A549 (cell line): ENCODE measurements around the gene DEPDC5. TPM values are rescaled to one million over a fixed set of nuclear protein-coding genes. Genes with fewer than 3 reads are reported as not detected.
"Not testable (repeated sequence)": the region's sequence is repeated elsewhere in the genome, so short reads cannot be mapped to it uniquely, and the experiment has no call there.

Source experiments
- ATAC-seq, 2 experiments: fragments of 200-7000 bp in 1 of 2; fragments of >200 bp in 1 of 2; cut with Nextera tagmentation in 1 of 2; cut with Tn5 transposase in 1 of 2; 3 replicates each; pipeline versions ENCODE4 v1.8.0 to v1.9.1; 2018 to 2020; ENCODE audit warnings: mild to moderate bottlenecking in 1 of 2, moderate library complexity in 1 of 2
- CTCF ChIA-PET: fragments of 300-600 bp; sonication (Branson Sonifier 250); formaldehyde crosslinking; extraction: SDS; loops from one replicate; lab custom pipeline; 2021; ENCODE audit warnings: antibody characterized with exemption, inconsistent platforms; lab: Yijun Ruan, JAX
- POLR2A ChIA-PET: fragments of 350-600 bp; formaldehyde crosslinking; extraction: SDS; loops from one replicate; lab custom pipeline; 2021; ENCODE audit warnings: antibody characterized with exemption, inconsistent platforms; lab: Yijun Ruan, JAX
- DNase-seq, 2 experiments: peaks; one replicate each; pipeline versions ENCODE4 v3.0.0 to v3.0.0-alpha.2; 2011 to 2016; ENCODE audit warnings: low read depth in 1 of 2, low spot score in 1 of 2
- FAIRE-seq: peaks from 2 replicates; lab custom pipeline; 2011; peaks lifted over from hg19 to GRCh38; lab: Jason Lieb, UNC
- H3K27ac ChIP-seq, 2 experiments: fragments of >200 bp; sonication (Bioruptor Twin); formaldehyde crosslinking; 3 replicates each; pipeline ENCODE4 v1.5.1; 2016 to 2017
- H3K4me1 ChIP-seq: fragments of >200 bp; sonication (Bioruptor Twin); formaldehyde crosslinking; 3 replicates; pipeline ENCODE4 v1.6.1; 2016
- H3K4me2 ChIP-seq: fragments of >200 bp; sonication (Bioruptor Twin); formaldehyde crosslinking; 3 replicates; pipeline ENCODE4 v1.6.1; 2016
- H3K4me3 ChIP-seq: fragments of >200 bp; sonication (Bioruptor Twin); formaldehyde crosslinking; 3 replicates; pipeline ENCODE4 v1.5.1; 2016
- H3K9me3 ChIP-seq: fragments of >200 bp; sonication (Bioruptor Twin); formaldehyde crosslinking; 3 replicates; pipeline ENCODE4 v1.6.1; 2016
- ATOH8 ChIP-seq: fragments of 250-450 bp; sonication (Bioruptor Pico); IDR thresholded peaks from 2 replicates; pipeline ENCODE4 v1.5.0; 2020; ENCODE audit warnings: low read depth, mild to moderate bottlenecking, moderate library complexity
- BHLHE40 ChIP-seq: IDR thresholded peaks from 2 replicates; pipeline ENCODE4 v1.6.1; 2012; ENCODE audit warnings: low read depth, low read length, inconsistent platforms
- CBX8 ChIP-seq: fragments of 200-600 bp; sonication (generic); IDR thresholded peaks from 2 replicates; pipeline ENCODE4 v1.6.1; 2016
- CHD2 ChIP-seq: fragments of 150-350 bp; IDR thresholded peaks from 2 replicates; pipeline ENCODE4 v1.6.1; 2014; ENCODE audit warnings: low read length; ENCODE audit not compliant: partially characterized antibody
- EHF ChIP-seq: fragments of 250-450 bp; sonication (Bioruptor Pico); IDR thresholded peaks from 2 replicates; pipeline ENCODE4 v1.5.0; 2020; ENCODE audit warnings: mild to moderate bottlenecking
- ELK1 ChIP-seq: fragments of 150-350 bp; IDR thresholded peaks from 2 replicates; pipeline ENCODE4 v1.6.1; 2014; ENCODE audit warnings: low read depth, mild to moderate bottlenecking, low read length
- EP300 ChIP-seq, 2 experiments: fragments of >200 bp; sonication (Bioruptor Twin); formaldehyde crosslinking; IDR thresholded peaks; 2 replicates in 1 of 2; 3 replicates in 1 of 2; pipeline ENCODE4 v1.6.1; 2016 to 2017
- FOXS1 ChIP-seq: fragments of 250-450 bp; sonication (Bioruptor Pico); IDR thresholded peaks from 2 replicates; pipeline ENCODE4 v1.5.0; 2020; ENCODE audit warnings: mild to moderate bottlenecking, moderate library complexity
- HDAC2 ChIP-seq: fragments of 200-600 bp; sonication (generic); IDR thresholded peaks from 2 replicates; pipeline ENCODE4 v1.6.1; 2016
- HES2 ChIP-seq: fragments of >200 bp; sonication (Bioruptor Twin); formaldehyde crosslinking; IDR thresholded peaks from 2 replicates; pipeline ENCODE4 v1.6.1; 2016
- HEYL ChIP-seq: fragments of 250-450 bp; sonication (Bioruptor Pico); IDR thresholded peaks from 2 replicates; pipeline ENCODE4 v1.8.0; 2021; ENCODE audit warnings: mild to moderate bottlenecking, moderate library complexity
- HOXA7 ChIP-seq: fragments of 250-450 bp; sonication (Bioruptor Pico); IDR thresholded peaks from 2 replicates; pipeline ENCODE4 v1.5.0; 2020; ENCODE audit warnings: mild to moderate bottlenecking, moderate library complexity
- HOXB5 ChIP-seq: fragments of 250-450 bp; sonication (Bioruptor Pico); IDR thresholded peaks from 2 replicates; pipeline ENCODE4 v1.5.0; 2020; ENCODE audit warnings: mild to moderate bottlenecking, moderate library complexity
- JUNB ChIP-seq: fragments of >200 bp; sonication (Bioruptor Twin); formaldehyde crosslinking; IDR thresholded peaks from 2 replicates; pipeline ENCODE4 v1.6.1; 2016
- NR3C1 ChIP-seq: fragments of >200 bp; sonication (Bioruptor Twin); formaldehyde crosslinking; IDR thresholded peaks from 3 replicates; pipeline ENCODE4 v1.6.1; 2017
- RARB ChIP-seq: fragments of 250-450 bp; sonication (Bioruptor Pico); IDR thresholded peaks from 2 replicates; pipeline ENCODE4 v1.8.0; 2021; ENCODE audit warnings: mild to moderate bottlenecking, moderate library complexity
- REST ChIP-seq: fragments of 200-600 bp; sonication (generic); IDR thresholded peaks from 2 replicates; pipeline ENCODE4 v1.6.1; 2016; ENCODE audit warnings: antibody characterized with exemption, mild to moderate bottlenecking, moderate library complexity
- SMC3 ChIP-seq: fragments of >200 bp; sonication (Bioruptor Twin); formaldehyde crosslinking; IDR thresholded peaks from 3 replicates; pipeline ENCODE4 v1.6.1; 2018; ENCODE audit warnings: inconsistent platforms
- WGBS: methylation state at CpG from one replicate; pipeline ENCODE4 v1.1.6; 2017; ENCODE audit errors: missing lambda C conversion rate; 5-methylcytosine and 5-hydroxymethylcytosine counted together
- polyA plus RNA-seq, 4 experiments: library from polyadenylated mRNA; depleted of rRNA in 3 of 4; stranded (reverse); fragments of >200 nt; fragmentation: RNase III in 1 of 4; extraction: RNeasy Plus Mini Kit Qiagen cat#74134 plus additional on column Dnase treatment in 1 of 4; gene quantifications; 2 replicates in 3 of 4; 3 replicates in 1 of 4; pipeline ENCODE4 v1.2.3, GENCODE V29; 2011 to 2017

DEPDC5 gene
- polyA plus RNA-seq, 2 of the 4 experiments (the other 2 are of a cell fraction), result 4.4 to 10.1 TPM

GRCh38 chr22:31707519-31707918 lies 46.3 kb upstream of the DEPDC5 start:
- H3K9me3 ChIP-seq, result no peaks in the 10 kb centered on the region
- ATAC-seq (no peak), DNase-seq (no peak), FAIRE-seq (no peak)
- H3K4me2 ChIP-seq, result no peak overlapping the region
- TF ChIP-seq RARB (no peak), REST (no peak), EHF (no peak), ELK1 (no peak), SMC3 (no peak), JUNB (no peak), HDAC2 (no peak)
- 95% methylated on average over 8 of the region's 8 CpGs for WGBS
- ChIA-PET CTCF (interaction anchor here (2.2 kb wide), 1 partner anchor 42 kb away, joined by 7 read pairs; no protein-coding TSS in a partner anchor), POLR2A (no interaction called here)
- no peak overlapping the region for H3K27ac ChIP-seq
- H3K4me3 ChIP-seq, result no peak overlapping the region
- H3K4me1 ChIP-seq, result no peaks in the 10 kb centered on the region

GRCh38 chr22:31711226-31711625 lies 42.6 kb upstream of the DEPDC5 start:
- not testable (repeated sequence) for DNase-seq

GRCh38 chr22:31715147-31715778 lies 38.6 kb upstream of the DEPDC5 start:
- Histone ChIP-seq H3K4me2 (no peak overlapping the region), H3K9me3 (no peaks in the 10 kb centered on the region), H3K4me3 (no peak overlapping the region), H3K27ac (no peak overlapping the region), H3K4me1 (no peaks in the 10 kb centered on the region)
- ChIA-PET POLR2A (no interaction called here), CTCF (no interaction called here)
- WGBS, result 96% methylated on average over 5 of the region's 5 CpGs
- no peak for ATAC-seq
- TF ChIP-seq NR3C1 (no peak), HES2 (no peak), ATOH8 (CRISPR knock-in tag) (no peak), FOXS1 (CRISPR knock-in tag) (no peak), EP300 (IDR thresholded peaks at IDR 0.05) (no peak), CBX8 (no peak), HEYL (CRISPR knock-in tag) (no peak), HOXA7 (no peak), CHD2 (no peak), HOXB5 (CRISPR knock-in tag) (no peak), BHLHE40 (no peak), HDAC2 (no peak)
- FAIRE-seq, result no peak
- DNase-seq, result no peak

More at GRCh38 chr22:31711226-31711625, 42.6 kb upstream of the DEPDC5 start:
- 90% methylated on average over 12 of the region's 12 CpGs for WGBS
- CTCF ChIA-PET, result interaction anchor here (1.1 kb wide), 1 partner anchor 149 kb away, joined by 3 read pairs; no protein-coding TSS in a partner anchor
- H3K4me3 ChIP-seq, H3K4me1 ChIP-seq, ATAC-seq, POLR2A ChIA-PET, H3K27ac ChIP-seq, H3K9me3 ChIP-seq, FAIRE-seq, H3K4me2 ChIP-seq: not testable (repeated sequence)
